Panc1 (cell line): Measurements from ENCODE around the gene SHC1.

ENCODE experiments used
- CTCF ChIP-seq: fragments of 450-650 bp; IDR thresholded peaks from 2 replicates; pipeline ENCODE4 v1.5.1; 2017; ENCODE audit warnings: mild to moderate bottlenecking
- POLR2AphosphoS5 ChIP-seq: IDR thresholded peaks from 2 replicates; pipeline ENCODE4 v1.6.1; 2012; ENCODE audit warnings: mild to moderate bottlenecking, low read depth, low read length, moderate library complexity
- REST ChIP-seq, 2 experiments: IDR thresholded peaks; 2 replicates each; pipeline ENCODE4 v1.6.1; 2011 to 2012; ENCODE audit warnings: low read depth in 2 of 2, control low read depth in 1 of 2, low read length in 1 of 2, mild to moderate bottlenecking in 1 of 2, moderate library complexity in 1 of 2; ENCODE audit not compliant: insufficient read depth in 1 of 2
- SIN3A ChIP-seq: IDR thresholded peaks from 2 replicates; pipeline ENCODE4 v1.6.1; 2012; ENCODE audit warnings: low read depth, mild to moderate bottlenecking, low read length, moderate library complexity, borderline replicate concordance; ENCODE audit not compliant: insufficient read depth
- TCF7L2 ChIP-seq: IDR thresholded peaks from 2 replicates; pipeline ENCODE4 v1.6.1; 2011; ENCODE audit warnings: mild to moderate bottlenecking, low read depth, low read length, inconsistent platforms

- TF ChIP-seq CTCF (no peak), POLR2AphosphoS5 (no peak), TCF7L2 (no peak), SIN3A (no peak), REST (IDR thresholded peaks at IDR 0.05; ENCODE audit: insufficient read depth in 1 of 2, low read depth in 2 of 2, low read length in 1 of 2) (no peak)
Measured at GRCh38 chr1:154994591-154994990, 24.0 kb upstream of the SHC1 start.
